GM12878 (cell line): Measurements from ENCODE around the gene ANKRD50. TPM values are rescaled to one million over a fixed set of nuclear protein-coding genes. Genes with fewer than 3 reads are reported as not detected.

Experiments
- ATAC-seq: fragments of 200-7000 bp; cut with Tn5 transposase; 3 replicates; pipeline ENCODE4 v1.9.1; 2020; ENCODE audit warnings: mild to moderate bottlenecking, moderate library complexity
- BruUV-seq: library from RNA; stranded (reverse); fragments of 400-500 nt; replicated peaks from 2 replicates; lab custom pipeline; 2021; lab: Mats Ljungman, UMichigan
- CTCF ChIA-PET: fragments of 300-600 bp; sonication (Branson Sonifier 250); formaldehyde crosslinking; extraction: SDS; loops from one replicate; lab custom pipeline; 2021; ENCODE audit warnings: inconsistent platforms; lab: Yijun Ruan, JAX
- POLR2A ChIA-PET: fragments of 350-600 bp; formaldehyde crosslinking; extraction: SDS; loops from one replicate; lab custom pipeline; 2021; ENCODE audit warnings: inconsistent platforms; lab: Charles Lee
- RAD21 ChIA-PET: fragments of 300-600 bp; sonication (Branson Sonifier 250); formaldehyde crosslinking; loops from one replicate; lab custom pipeline; 2023; ENCODE audit warnings: antibody characterized with exemption; ENCODE audit not compliant: unreplicated experiment; lab: Charles Lee
- SMC1A ChIA-PET: fragments of 300-600 bp; sonication (Branson Sonifier 250); formaldehyde crosslinking; loops from one replicate; lab custom pipeline; 2023; ENCODE audit not compliant: unreplicated experiment, uncharacterized antibody; lab: Charles Lee
- DNase-seq: peaks from one replicate; pipeline ENCODE4 v3.0.0-alpha.2; 2011; ENCODE audit warnings: low read depth, low spot score
- FAIRE-seq: peaks from 3 replicates; lab custom pipeline; 2011; peaks lifted over from hg19 to GRCh38; lab: Jason Lieb, UNC
- H2AFZ ChIP-seq: 2 replicates; pipeline ENCODE4 v1.6.0; 2011; ENCODE audit warnings: low read depth, low read length, control low read depth; ENCODE audit not compliant: control insufficient read depth
- H3K27ac ChIP-seq: 2 replicates; pipeline ENCODE4 v1.5.1; 2011; ENCODE audit warnings: control low read depth; ENCODE audit not compliant: control insufficient read depth, insufficient read depth
- H3K27me3 ChIP-seq, 2 experiments: replicated peaks in 1 of 2; 2 replicates each; pipeline versions ENCODE4 v1.6.0 to v1.6.1; 2011; ENCODE audit warnings: low read length in 1 of 2; ENCODE audit not compliant: control insufficient read depth in 2 of 2, insufficient read depth in 2 of 2
- H3K36me3 ChIP-seq, 2 experiments: 2 replicates each; pipeline ENCODE4 v1.5.1; 2011; ENCODE audit warnings: low read length in 1 of 2; ENCODE audit not compliant: control insufficient read depth in 2 of 2, insufficient read depth in 2 of 2
- H3K4me1 ChIP-seq: 2 replicates; pipeline ENCODE4 v1.6.1; 2011; ENCODE audit warnings: mild to moderate bottlenecking, low read length, moderate library complexity, mixed read lengths; ENCODE audit not compliant: control insufficient read depth, insufficient read depth
- H3K4me2 ChIP-seq: 2 replicates; pipeline ENCODE4 v1.6.0; 2011; ENCODE audit warnings: control low read depth; ENCODE audit not compliant: control insufficient read depth, insufficient read depth
- H3K4me3 ChIP-seq: fragments of 200-600 bp; sonication (generic); 2 replicates; pipeline ENCODE4 v1.5.1; 2016
- H3K79me2 ChIP-seq: 2 replicates; pipeline ENCODE4 v1.6.0; 2011; ENCODE audit warnings: low read length; ENCODE audit not compliant: control insufficient read depth, insufficient read depth
- H3K9ac ChIP-seq: 2 replicates; pipeline ENCODE4 v1.8.0; 2011; ENCODE audit warnings: low read length, control low read depth, mixed read lengths; ENCODE audit not compliant: control insufficient read depth, insufficient read depth
- H3K9me3 ChIP-seq: replicated peaks from 3 replicates; pipeline ENCODE4 v1.5.1; 2011; ENCODE audit warnings: mild to moderate bottlenecking, low read length; ENCODE audit not compliant: control insufficient read depth, insufficient read depth
- H4K20me1 ChIP-seq: 2 replicates; pipeline ENCODE4 v1.6.0; 2011; ENCODE audit not compliant: control insufficient read depth, insufficient read depth
- FOXK2 ChIP-seq: fragments of 450-650 bp; IDR thresholded peaks from 2 replicates; pipeline ENCODE4 v1.6.1; 2017; ENCODE audit warnings: mild to moderate bottlenecking, moderate library complexity
- HDAC6 ChIP-seq: fragments of 200-600 bp; sonication (generic); IDR thresholded peaks from one replicate; pipeline ENCODE4 v1.8.0; 2017; ENCODE audit warnings: antibody characterized with exemption; ENCODE audit not compliant: unreplicated experiment
- NR2F1 ChIP-seq: fragments of 450-650 bp; conservative IDR thresholded peaks from 2 replicates; pipeline ENCODE4 v1.6.1; 2017; ENCODE audit warnings: mild to moderate bottlenecking
- RCOR1 ChIP-seq: conservative IDR thresholded peaks from 2 replicates; pipeline ENCODE4 v1.6.1; 2012; ENCODE audit warnings: low read depth, low read length, improper control_type of control experiment
- RFX5 ChIP-seq: IDR thresholded peaks from 2 replicates; pipeline ENCODE4 v1.6.1; 2011; ENCODE audit warnings: low read depth, low read length, improper control_type of control experiment
- TBL1XR1 ChIP-seq: IDR thresholded peaks from 2 replicates; pipeline ENCODE4 v1.6.1; 2012; ENCODE audit warnings: low read depth, low read length, improper control_type of control experiment
- WGBS: methylation state at CpG from one replicate; pipeline ENCODE4 v1.1.6; 2016; ENCODE audit warnings: low lambda C conversion rate; ENCODE audit not compliant: insufficient replicate concordance, insufficient coverage; ENCODE audit errors: missing lambda C conversion rate; 5-methylcytosine and 5-hydroxymethylcytosine counted together
- in situ Hi-C: fragments of 300-500 bp; cut with MboI; formaldehyde crosslinking; loops from 9 replicates; pipeline ENCODE4 v1.14.3; 2018; ENCODE audit warnings: mixed read lengths
- intact Hi-C: fragments of 100-400 bp; cut with micrococcal nuclease; formaldehyde crosslinking; loops from one replicate; pipeline ENCODE4 v1.14.2; 2022; ENCODE audit not compliant: unreplicated experiment
- polyA plus RNA-seq, 11 experiments: library from polyadenylated mRNA; depleted of rRNA in 4 of 11; unstranded in 6 of 11; stranded (reverse) in 5 of 11; fragments of >200 nt; fragmentation: Nextera tagmentation in 4 of 11; fragmentation: Illumina TruSeq in 1 of 11; extraction: Ambion mirVana in 4 of 11; extraction: Trizol in 1 of 11; gene quantifications; 1 replicate in 1 of 11; 2 replicates in 10 of 11; pipeline versions ENCODE4 v1.2.1 to v1.2.3, GENCODE V29; 2011 to 2016; ENCODE audit warnings: inconsistent platforms in 2 of 11, missing spikeins in 2 of 11, low read depth in 1 of 11
- total RNA-seq, 4 experiments: library from RNA; depleted of rRNA in 3 of 4; stranded (reverse); fragments of >200 nt in 3 of 4; fragmentation: Illumina TruSeq in 1 of 4; extraction: Trizol in 1 of 4; gene quantifications; 2 replicates each; pipeline versions ENCODE4 v1.2.1 to v1.2.3, GENCODE V29; 2013 to 2021
- TF ChIP-seq, protein P1 (sequence below): fragments of 450-650 bp; IDR thresholded peaks from 2 replicates; pipeline ENCODE4 v1.6.1; 2017; ENCODE audit warnings: antibody characterized with exemption, mild to moderate bottlenecking, moderate library complexity
- TF ChIP-seq, protein P2 (sequence below): IDR thresholded peaks from 2 replicates; pipeline ENCODE4 v1.6.1; 2012; ENCODE audit warnings: improper control_type of control experiment, low read depth, low read length; ENCODE audit not compliant: insufficient replicate concordance
- TF ChIP-seq, protein P3 (sequence below): fragments of 450-650 bp; conservative IDR thresholded peaks from 2 replicates; pipeline ENCODE4 v1.6.1; 2017; ENCODE audit warnings: mild to moderate bottlenecking, moderate library complexity

The ANKRD50 gene
- total and polyA plus RNA-seq, 10 of the 15 experiments (the other 5 are each of a cell fraction or from before 2014, with no cell fraction given) = under 0.01 to 0.10 (median 0.03) TPM; not detected in 1

DNA sequence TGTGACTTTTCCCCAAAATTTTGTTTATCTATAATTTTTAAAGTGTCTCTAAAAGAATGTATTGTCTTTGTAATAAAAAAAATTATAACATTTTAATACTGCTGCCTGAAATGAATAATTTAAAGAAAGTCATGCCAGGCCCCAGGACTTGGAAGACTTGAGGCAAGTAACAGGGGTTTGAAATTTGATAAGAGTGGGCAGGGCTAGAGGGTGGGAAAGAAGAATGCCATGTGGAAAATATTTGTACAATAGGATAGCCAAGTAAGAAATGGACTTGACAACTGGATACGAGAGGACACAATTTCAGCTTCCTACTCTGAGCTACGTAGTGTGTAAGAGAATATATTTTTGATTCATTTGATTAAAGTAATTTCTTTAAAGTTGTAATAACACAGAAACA lies 36.9 kb upstream of the ANKRD50 start (continued):
- TF ChIP-seq, protein P1, sequence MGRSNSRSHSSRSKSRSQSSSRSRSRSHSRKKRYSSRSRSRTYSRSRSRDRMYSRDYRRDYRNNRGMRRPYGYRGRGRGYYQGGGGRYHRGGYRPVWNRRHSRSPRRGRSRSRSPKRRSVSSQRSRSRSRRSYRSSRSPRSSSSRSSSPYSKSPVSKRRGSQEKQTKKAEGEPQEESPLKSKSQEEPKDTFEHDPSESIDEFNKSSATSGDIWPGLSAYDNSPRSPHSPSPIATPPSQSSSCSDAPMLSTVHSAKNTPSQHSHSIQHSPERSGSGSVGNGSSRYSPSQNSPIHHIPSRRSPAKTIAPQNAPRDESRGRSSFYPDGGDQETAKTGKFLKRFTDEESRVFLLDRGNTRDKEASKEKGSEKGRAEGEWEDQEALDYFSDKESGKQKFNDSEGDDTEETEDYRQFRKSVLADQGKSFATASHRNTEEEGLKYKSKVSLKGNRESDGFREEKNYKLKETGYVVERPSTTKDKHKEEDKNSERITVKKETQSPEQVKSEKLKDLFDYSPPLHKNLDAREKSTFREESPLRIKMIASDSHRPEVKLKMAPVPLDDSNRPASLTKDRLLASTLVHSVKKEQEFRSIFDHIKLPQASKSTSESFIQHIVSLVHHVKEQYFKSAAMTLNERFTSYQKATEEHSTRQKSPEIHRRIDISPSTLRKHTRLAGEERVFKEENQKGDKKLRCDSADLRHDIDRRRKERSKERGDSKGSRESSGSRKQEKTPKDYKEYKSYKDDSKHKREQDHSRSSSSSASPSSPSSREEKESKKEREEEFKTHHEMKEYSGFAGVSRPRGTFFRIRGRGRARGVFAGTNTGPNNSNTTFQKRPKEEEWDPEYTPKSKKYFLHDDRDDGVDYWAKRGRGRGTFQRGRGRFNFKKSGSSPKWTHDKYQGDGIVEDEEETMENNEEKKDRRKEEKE = no peak
- TF ChIP-seq, all 136 proteins: peak for 0

DNA sequence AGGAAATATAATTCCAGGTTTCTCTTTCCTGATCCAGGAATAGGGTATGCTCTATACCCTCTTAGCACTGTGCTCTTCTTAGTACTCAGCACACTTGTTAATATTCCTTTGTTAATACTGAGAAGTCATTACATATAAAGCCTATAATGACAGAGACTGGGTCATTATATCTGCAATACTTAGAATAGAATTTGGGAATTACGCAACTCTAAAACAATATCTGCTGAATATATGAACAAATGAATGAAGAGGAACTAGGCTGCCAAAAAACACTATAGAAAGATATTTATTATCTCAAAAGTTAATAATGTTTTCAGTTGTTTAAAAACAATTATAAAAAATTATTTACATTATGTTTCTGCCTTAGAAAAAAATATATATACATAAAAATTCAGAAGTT lies 36.4 kb upstream of the ANKRD50 start:
- no TSS peak for BruUV-seq
- no peaks in the 10 kb centered on the region for H3K4me1 ChIP-seq
- CTCF ChIA-PET = no interaction called here
- POLR2A ChIA-PET = no interaction called here
- SMC1A ChIA-PET = interaction anchor here (1.0 kb wide), 1 partner anchor 17 kb away, joined by 3 read pairs; no protein-coding TSS in a partner anchor
- RAD21 ChIA-PET = no interaction called here
- no peak overlapping the region for H3K4me2 ChIP-seq
- intact Hi-C loops (no loop called here), in situ Hi-C loops (no loop called here)
- ATAC-seq (no peak), FAIRE-seq (no peak), DNase-seq (no peak)
- no peak overlapping the region for H2AFZ ChIP-seq
- no peaks in the 10 kb centered on the region for H3K79me2 ChIP-seq
- H3K9me3 ChIP-seq = no peaks in the 10 kb centered on the region
- no peaks in the 10 kb centered on the region for H3K27me3 ChIP-seq
- no peaks in the 10 kb centered on the region for H4K20me1 ChIP-seq
- no peak overlapping the region for H3K4me3 ChIP-seq
- WGBS = 92% methylated on average over 1 of the region's 1 CpG
- H3K9ac ChIP-seq = no peak overlapping the region
- no peaks in the 10 kb centered on the region for H3K36me3 ChIP-seq
- no peak overlapping the region for H3K27ac ChIP-seq
- TF ChIP-seq, protein P2, sequence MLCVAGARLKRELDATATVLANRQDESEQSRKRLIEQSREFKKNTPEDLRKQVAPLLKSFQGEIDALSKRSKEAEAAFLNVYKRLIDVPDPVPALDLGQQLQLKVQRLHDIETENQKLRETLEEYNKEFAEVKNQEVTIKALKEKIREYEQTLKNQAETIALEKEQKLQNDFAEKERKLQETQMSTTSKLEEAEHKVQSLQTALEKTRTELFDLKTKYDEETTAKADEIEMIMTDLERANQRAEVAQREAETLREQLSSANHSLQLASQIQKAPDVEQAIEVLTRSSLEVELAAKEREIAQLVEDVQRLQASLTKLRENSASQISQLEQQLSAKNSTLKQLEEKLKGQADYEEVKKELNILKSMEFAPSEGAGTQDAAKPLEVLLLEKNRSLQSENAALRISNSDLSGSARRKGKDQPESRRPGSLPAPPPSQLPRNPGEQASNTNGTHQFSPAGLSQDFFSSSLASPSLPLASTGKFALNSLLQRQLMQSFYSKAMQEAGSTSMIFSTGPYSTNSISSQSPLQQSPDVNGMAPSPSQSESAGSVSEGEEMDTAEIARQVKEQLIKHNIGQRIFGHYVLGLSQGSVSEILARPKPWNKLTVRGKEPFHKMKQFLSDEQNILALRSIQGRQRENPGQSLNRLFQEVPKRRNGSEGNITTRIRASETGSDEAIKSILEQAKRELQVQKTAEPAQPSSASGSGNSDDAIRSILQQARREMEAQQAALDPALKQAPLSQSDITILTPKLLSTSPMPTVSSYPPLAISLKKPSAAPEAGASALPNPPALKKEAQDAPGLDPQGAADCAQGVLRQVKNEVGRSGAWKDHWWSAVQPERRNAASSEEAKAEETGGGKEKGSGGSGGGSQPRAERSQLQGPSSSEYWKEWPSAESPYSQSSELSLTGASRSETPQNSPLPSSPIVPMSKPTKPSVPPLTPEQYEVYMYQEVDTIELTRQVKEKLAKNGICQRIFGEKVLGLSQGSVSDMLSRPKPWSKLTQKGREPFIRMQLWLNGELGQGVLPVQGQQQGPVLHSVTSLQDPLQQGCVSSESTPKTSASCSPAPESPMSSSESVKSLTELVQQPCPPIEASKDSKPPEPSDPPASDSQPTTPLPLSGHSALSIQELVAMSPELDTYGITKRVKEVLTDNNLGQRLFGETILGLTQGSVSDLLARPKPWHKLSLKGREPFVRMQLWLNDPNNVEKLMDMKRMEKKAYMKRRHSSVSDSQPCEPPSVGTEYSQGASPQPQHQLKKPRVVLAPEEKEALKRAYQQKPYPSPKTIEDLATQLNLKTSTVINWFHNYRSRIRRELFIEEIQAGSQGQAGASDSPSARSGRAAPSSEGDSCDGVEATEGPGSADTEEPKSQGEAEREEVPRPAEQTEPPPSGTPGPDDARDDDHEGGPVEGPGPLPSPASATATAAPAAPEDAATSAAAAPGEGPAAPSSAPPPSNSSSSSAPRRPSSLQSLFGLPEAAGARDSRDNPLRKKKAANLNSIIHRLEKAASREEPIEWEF = no peak
- TF ChIP-seq NR2F1 (no peak), TBL1XR1 (no peak), FOXK2 (no peak), RCOR1 (no peak), HDAC6 (no peak), RFX5 (no peak)
- TF ChIP-seq, protein P3, sequence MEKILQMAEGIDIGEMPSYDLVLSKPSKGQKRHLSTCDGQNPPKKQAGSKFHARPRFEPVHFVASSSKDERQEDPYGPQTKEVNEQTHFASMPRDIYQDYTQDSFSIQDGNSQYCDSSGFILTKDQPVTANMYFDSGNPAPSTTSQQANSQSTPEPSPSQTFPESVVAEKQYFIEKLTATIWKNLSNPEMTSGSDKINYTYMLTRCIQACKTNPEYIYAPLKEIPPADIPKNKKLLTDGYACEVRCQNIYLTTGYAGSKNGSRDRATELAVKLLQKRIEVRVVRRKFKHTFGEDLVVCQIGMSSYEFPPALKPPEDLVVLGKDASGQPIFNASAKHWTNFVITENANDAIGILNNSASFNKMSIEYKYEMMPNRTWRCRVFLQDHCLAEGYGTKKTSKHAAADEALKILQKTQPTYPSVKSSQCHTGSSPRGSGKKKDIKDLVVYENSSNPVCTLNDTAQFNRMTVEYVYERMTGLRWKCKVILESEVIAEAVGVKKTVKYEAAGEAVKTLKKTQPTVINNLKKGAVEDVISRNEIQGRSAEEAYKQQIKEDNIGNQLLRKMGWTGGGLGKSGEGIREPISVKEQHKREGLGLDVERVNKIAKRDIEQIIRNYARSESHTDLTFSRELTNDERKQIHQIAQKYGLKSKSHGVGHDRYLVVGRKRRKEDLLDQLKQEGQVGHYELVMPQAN = no peak
